Endothelial cell of umbilical vein (primary cell): ENCODE data around the gene USP19. TPM values are rescaled to one million over a fixed set of nuclear protein-coding genes. Genes with fewer than 3 reads are reported as not detected.

Experiments used
- BruUV-seq: library from RNA; stranded (reverse); fragments of 400-500 nt; replicated peaks from 2 replicates; lab custom pipeline; 2021; lab: Mats Ljungman, UMichigan
- CTCF ChIA-PET: fragments of 300-600, 350-600 bp; sonication (Branson Sonifier 250); formaldehyde crosslinking; loops from one replicate; lab custom pipeline; 2021; ENCODE audit warnings: antibody characterized with exemption, inconsistent platforms; lab: Charles Lee
- POLR2A ChIA-PET: fragments of 300-600, 350-600 bp; sonication (Branson Sonifier 250); formaldehyde crosslinking; loops from one replicate; lab custom pipeline; 2021; ENCODE audit warnings: antibody characterized with exemption, inconsistent platforms; lab: Charles Lee
- DNase-seq: peaks from one replicate; pipeline ENCODE4 v3.0.0-alpha.2; 2011; ENCODE audit warnings: low read depth, low spot score
- FAIRE-seq: peaks from 2 replicates; lab custom pipeline; 2011; peaks lifted over from hg19 to GRCh38; lab: Jason Lieb, UNC
- H2AFZ ChIP-seq: 2 replicates; pipeline ENCODE4 v1.6.0; 2012; ENCODE audit warnings: low read depth, low read length, control low read depth, inconsistent platforms
- H3K27ac ChIP-seq: 2 replicates; pipeline ENCODE4 v1.5.1; 2011; ENCODE audit warnings: low read depth, mild to moderate bottlenecking, control low read depth, low read length, moderate library complexity; ENCODE audit not compliant: insufficient read depth
- H3K27me3 ChIP-seq, 2 experiments: 2 replicates each; pipeline versions ENCODE4 v1.6.0 to v1.6.1; 2011; ENCODE audit warnings: low read length in 2 of 2, mixed read lengths in 1 of 2; ENCODE audit not compliant: control insufficient read depth in 2 of 2, insufficient read depth in 2 of 2
- H3K36me3 ChIP-seq, 2 experiments: 2 replicates in 1 of 2; 3 replicates in 1 of 2; pipeline ENCODE4 v1.5.1; 2011; ENCODE audit warnings: low read length in 2 of 2, mild to moderate bottlenecking in 1 of 2, moderate library complexity in 1 of 2; ENCODE audit not compliant: control insufficient read depth in 2 of 2, insufficient read depth in 2 of 2; ENCODE audit errors: extremely low read depth in 1 of 2
- H3K4me1 ChIP-seq: 3 replicates; pipeline ENCODE4 v1.5.1; 2011; ENCODE audit warnings: mild to moderate bottlenecking, low read length; ENCODE audit not compliant: control insufficient read depth, insufficient read depth; ENCODE audit errors: extremely low read depth
- H3K4me2 ChIP-seq: 2 replicates; pipeline ENCODE4 v1.6.1; 2011; ENCODE audit warnings: low read length, control low read depth, mixed read lengths; ENCODE audit not compliant: insufficient read depth
- H3K4me3 ChIP-seq, 3 experiments: fragments of 200-600 bp in 1 of 3; sonication (generic), shearing (Covaris generic) in 1 of 3; replicated peaks in 1 of 3; 2 replicates each; pipeline ENCODE4 v1.5.1; 2011 to 2016; ENCODE audit warnings: control low read depth in 3 of 3, low read length in 3 of 3, mild to moderate bottlenecking in 2 of 3, inconsistent platforms in 1 of 3, low read depth in 1 of 3, moderate library complexity in 1 of 3; ENCODE audit not compliant: insufficient read depth in 1 of 3
- H3K79me2 ChIP-seq: 2 replicates; pipeline ENCODE4 v1.6.0; 2012; ENCODE audit warnings: low read length, inconsistent platforms; ENCODE audit not compliant: control insufficient read depth, insufficient read depth
- H3K9ac ChIP-seq: replicated peaks from 2 replicates; pipeline ENCODE3; 2011; ENCODE audit warnings: low read length, control low read depth; ENCODE audit not compliant: insufficient read depth; ENCODE audit errors: extremely low read depth
- H3K9me1 ChIP-seq: replicated peaks from 3 replicates; pipeline ENCODE4 v1.6.0; 2011; ENCODE audit warnings: mild to moderate bottlenecking, low read length; ENCODE audit not compliant: control insufficient read depth, insufficient read depth; ENCODE audit errors: extremely low read depth
- H3K9me3 ChIP-seq: replicated peaks from 2 replicates; pipeline ENCODE4 v1.5.1; 2012; ENCODE audit warnings: low read length, inconsistent platforms; ENCODE audit not compliant: control insufficient read depth, insufficient read depth
- H4K20me1 ChIP-seq: replicated peaks from 2 replicates; pipeline ENCODE3; 2011; ENCODE audit warnings: mild to moderate bottlenecking, low read length; ENCODE audit not compliant: control insufficient read depth, insufficient read depth; ENCODE audit errors: extremely low read depth
- FOS ChIP-seq: IDR thresholded peaks from 2 replicates; pipeline ENCODE4 v1.6.1; 2011; ENCODE audit warnings: mild to moderate bottlenecking, low read length, moderate library complexity, borderline replicate concordance; ENCODE audit not compliant: insufficient read depth
- GATA2 ChIP-seq: IDR thresholded peaks from 2 replicates; pipeline ENCODE4 v1.7.0; 2011; ENCODE audit warnings: low read depth, mild to moderate bottlenecking, moderate library complexity, mixed read lengths, low read length; ENCODE audit not compliant: insufficient read length, insufficient read depth
- JUN ChIP-seq: IDR thresholded peaks from 2 replicates; pipeline ENCODE4 v1.6.1; 2011; ENCODE audit warnings: borderline replicate concordance, low read depth; ENCODE audit not compliant: insufficient read length, insufficient read depth
- MAX ChIP-seq: IDR thresholded peaks from 2 replicates; pipeline ENCODE4 v1.6.1; 2011; ENCODE audit not compliant: insufficient read depth, insufficient read length
- MYC ChIP-seq: IDR thresholded peaks from one replicate; pipeline ENCODE4 v1.6.1; 2011; ENCODE audit warnings: mild to moderate bottlenecking, low read depth, low read length
- POLR2A ChIP-seq: IDR thresholded peaks from 2 replicates; pipeline ENCODE4 v1.6.1; 2012; ENCODE audit warnings: low read depth, mild to moderate bottlenecking, control low read depth, low read length
- POLR2AphosphoS5 ChIP-seq: IDR thresholded peaks from 2 replicates; pipeline ENCODE4 v1.6.1; 2012; ENCODE audit warnings: low read depth, mild to moderate bottlenecking, control low read depth, low read length, moderate library complexity; ENCODE audit not compliant: insufficient read depth
- dilution Hi-C: fragments of 300-500 bp; cut with MboI; formaldehyde crosslinking; loops from one replicate; pipeline ENCODE4 v1.15.0; 2019; ENCODE audit warnings: low sequenced_read_pairs; ENCODE audit not compliant: extremely low pct_ligation_motif_present
- intact Hi-C: fragments of 100-400 bp; cut with micrococcal nuclease; formaldehyde crosslinking; loops from one replicate; pipeline ENCODE4 v1.10.0; 2022
- polyA plus RNA-seq, 4 experiments: library from polyadenylated mRNA; depleted of rRNA in 3 of 4; stranded (reverse) in 3 of 4; unstranded in 1 of 4; fragments of >200 nt; gene quantifications; 2 replicates each; pipeline versions ENCODE4 v1.2.1 to v1.2.3, GENCODE V29; 2011 to 2012; ENCODE audit warnings: missing spikeins in 1 of 4
- total RNA-seq: library from RNA; stranded (reverse); gene quantifications from 2 replicates; pipeline ENCODE4 v1.2.3, GENCODE V29; 2021
- TF ChIP-seq, protein P1 (sequence below), 2 donors: IDR thresholded peaks; 1 replicate in 1 of 2; 2 replicates in 1 of 2; pipeline ENCODE4 v1.5.1; 2011; ENCODE audit warnings: low read length in 2 of 2, mild to moderate bottlenecking in 2 of 2, moderate library complexity in 2 of 2, control low read depth in 1 of 2, inconsistent platforms in 1 of 2, low read depth in 1 of 2; ENCODE audit not compliant: insufficient read depth in 1 of 2; ENCODE audit errors: extremely low read depth in 1 of 2

Gene USP19
- total and polyA plus RNA-seq, 2 donors (not counting 3 experiments of a cell fraction or from before 2014, with no cell fraction given), result 31.3 to 39.1 TPM

DNA sequence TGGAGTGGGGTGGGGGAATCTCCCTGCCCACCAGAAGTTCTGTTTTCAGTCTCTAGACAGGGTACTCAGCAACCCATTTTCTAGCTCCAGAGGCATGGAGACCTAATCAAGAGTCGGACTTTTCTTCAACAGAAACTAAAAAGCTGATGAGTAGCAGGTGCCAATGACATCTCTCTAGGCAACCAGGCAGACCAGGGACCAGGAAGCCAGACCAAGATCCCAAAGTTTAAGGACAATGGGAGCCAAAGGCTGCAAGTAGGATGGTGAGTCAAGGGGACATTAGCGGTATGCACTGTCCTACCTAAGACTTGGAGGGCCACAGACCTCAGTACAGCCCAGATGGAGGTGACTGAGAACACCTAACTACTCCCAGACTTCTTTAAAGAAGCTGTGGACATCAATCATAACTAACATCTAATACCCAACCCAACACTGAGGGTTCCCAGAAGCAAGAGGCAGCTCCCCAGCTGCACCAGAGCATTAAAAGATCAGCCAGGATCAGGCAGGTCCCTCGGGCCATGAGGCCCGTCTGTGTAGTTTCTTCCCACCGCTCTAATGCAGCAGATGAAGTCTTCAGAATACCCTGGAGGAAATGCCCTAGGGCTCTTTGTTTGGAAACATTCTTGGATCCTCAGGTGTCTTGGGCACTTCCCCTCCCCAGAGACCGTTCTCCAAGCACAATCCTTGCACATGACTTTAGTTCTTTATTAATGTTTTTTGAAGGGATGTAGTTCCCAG lies 44.5 kb upstream of the USP19 start:
- Histone ChIP-seq H3K4me3 (peak overlapping the region; percentile 71 to 85 (median 81)), H3K27ac (peak overlapping the region; percentile 61), H4K20me1 (no peaks in the 10 kb centered on the region), H2AFZ (no peak overlapping the region), H3K27me3 (no peaks in the 10 kb centered on the region), H3K4me1 (peaks cover 15% of the 10 kb centered on the region), H3K9me1 (no peaks in the 10 kb centered on the region), H3K36me3 (peaks cover 2 to 16% of the 10 kb centered on the region in 2 experiments), H3K9ac (peak overlapping the region; percentile 84), H3K79me2 (peaks cover 22% of the 10 kb centered on the region), H3K9me3 (no peaks in the 10 kb centered on the region), H3K4me2 (peak overlapping the region; percentile 94)
- dilution Hi-C loops (no loop called here), intact Hi-C loops (no loop called here)
- FAIRE-seq (peak; percentile 54), DNase-seq (no peak)
- ChIA-PET POLR2A (no interaction called here), CTCF (interaction anchor here (0.8 to 2.5 kb wide), 3 partner anchors 17 to 284 kb away, joined by 3 to 7 read pairs (median 3); partner anchors contain the start of gene LAMB2)
- no TSS peak for BruUV-seq
- TF ChIP-seq POLR2A, result peak; percentile 44
- no peak for TF ChIP-seq FOS
- TF ChIP-seq GATA2, result no peak
- TF ChIP-seq JUN, result no peak
- TF ChIP-seq, protein P1, sequence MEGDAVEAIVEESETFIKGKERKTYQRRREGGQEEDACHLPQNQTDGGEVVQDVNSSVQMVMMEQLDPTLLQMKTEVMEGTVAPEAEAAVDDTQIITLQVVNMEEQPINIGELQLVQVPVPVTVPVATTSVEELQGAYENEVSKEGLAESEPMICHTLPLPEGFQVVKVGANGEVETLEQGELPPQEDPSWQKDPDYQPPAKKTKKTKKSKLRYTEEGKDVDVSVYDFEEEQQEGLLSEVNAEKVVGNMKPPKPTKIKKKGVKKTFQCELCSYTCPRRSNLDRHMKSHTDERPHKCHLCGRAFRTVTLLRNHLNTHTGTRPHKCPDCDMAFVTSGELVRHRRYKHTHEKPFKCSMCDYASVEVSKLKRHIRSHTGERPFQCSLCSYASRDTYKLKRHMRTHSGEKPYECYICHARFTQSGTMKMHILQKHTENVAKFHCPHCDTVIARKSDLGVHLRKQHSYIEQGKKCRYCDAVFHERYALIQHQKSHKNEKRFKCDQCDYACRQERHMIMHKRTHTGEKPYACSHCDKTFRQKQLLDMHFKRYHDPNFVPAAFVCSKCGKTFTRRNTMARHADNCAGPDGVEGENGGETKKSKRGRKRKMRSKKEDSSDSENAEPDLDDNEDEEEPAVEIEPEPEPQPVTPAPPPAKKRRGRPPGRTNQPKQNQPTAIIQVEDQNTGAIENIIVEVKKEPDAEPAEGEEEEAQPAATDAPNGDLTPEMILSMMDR (IDR thresholded peaks at IDR 0.05; ENCODE audit: extremely low read depth in 1 of 2, insufficient read depth in 1 of 2, low read depth in 1 of 2, low read length in 2 of 2), result no peak
- TF ChIP-seq MYC, result no peak
- peak; percentile 26 for TF ChIP-seq POLR2AphosphoS5
- TF ChIP-seq MAX, result no peak
